NCI-H2081 (cell line): ENCODE measurements around the gene AURKB.
A peak's percentile ranks its signal among the peaks of the same experiment; 100 is the strongest.

ENCODE experiments used
- DNase-seq, 2 experiments: peaks; one replicate each; lab custom pipeline; 2025; lab: John Stamatoyannopoulos, UW

Gene AURKB

DNA sequence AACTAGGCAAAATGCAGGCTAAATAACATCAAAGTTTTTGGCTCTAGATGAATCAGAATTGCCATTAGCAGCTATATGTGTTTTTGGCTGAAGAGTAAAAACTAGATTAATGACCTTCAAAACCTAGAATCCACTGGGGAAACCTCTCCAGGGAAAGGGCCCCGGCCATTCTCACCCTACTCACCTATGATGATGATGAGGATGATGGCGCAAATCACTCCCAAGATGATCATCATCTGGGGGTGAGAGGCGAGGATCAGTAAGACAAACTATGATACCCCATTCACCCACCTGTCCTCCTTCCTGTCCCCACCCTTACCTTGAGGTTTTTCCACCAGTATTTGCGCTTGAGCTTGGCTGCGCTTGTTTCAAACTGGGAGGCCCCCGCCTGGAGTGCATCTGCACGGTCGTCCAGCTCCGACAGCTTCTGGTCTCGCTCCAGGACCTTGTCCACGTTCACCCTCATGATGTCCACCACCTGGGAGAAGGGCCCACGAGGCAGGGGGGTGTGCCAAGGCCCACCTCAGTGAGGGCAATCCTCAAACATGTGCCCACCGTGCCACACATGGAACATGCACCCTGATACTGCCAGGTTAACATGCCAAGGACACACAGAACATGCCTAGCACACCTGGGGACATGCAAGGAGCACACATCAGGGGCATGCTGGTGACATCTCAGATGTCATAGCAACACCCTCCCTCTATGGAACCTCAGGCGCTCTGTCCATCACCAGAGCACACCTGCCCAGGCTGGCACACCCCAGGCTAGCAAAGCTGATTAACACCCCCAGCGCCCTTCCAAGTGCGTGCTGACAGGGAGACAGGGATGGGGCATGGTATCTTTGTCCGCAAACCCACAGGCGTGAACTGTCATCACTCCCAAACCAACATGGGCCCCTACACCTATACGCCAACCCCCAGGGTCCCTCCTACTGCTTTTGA is 48.8 kb downstream of the AURKB start:
- no peak for DNase-seq

DNA sequence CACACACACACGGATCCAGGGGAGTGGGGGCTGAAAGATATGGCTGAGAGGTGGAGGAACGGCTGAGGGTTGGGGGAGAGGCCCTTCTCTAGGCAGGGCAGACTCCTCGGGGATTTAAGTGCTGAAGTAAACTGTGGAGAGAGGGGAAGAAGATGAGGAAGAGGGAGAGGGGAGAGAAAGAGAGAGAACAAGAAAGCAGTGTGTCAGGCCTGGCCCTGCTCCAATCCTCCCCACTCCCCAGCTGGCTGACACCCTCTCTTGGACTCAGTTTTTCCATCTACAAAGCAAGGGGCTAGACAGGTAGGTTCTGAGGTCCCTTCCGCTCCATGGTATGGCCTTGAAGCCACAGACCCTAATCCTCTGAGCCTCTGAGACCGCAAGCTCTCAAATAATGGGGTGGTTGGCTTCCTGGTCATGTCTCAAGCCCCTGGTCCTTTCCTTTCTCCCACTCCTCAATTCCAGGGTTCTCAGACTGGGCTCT is 49.6 kb downstream of the AURKB start:
- no peak for DNase-seq

DNA sequence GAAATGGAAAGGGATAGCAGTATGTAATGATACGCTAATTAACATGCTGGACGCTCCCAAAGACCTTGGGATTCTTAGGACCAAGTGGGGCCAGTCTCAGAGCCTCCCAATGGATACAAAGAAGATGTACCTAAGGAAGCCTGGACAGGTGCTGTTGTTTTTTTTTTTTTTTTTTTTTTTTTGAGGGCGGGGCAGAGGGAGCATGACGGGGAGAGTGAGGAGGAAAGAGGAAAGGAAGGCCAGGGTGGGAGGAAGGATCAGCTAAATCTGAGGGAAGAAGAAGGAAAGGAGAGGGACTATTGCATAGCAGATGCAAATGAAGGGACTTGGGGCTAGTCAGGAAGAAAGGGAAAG is 50.2 kb downstream of the AURKB start:
- no peak for DNase-seq

DNA sequence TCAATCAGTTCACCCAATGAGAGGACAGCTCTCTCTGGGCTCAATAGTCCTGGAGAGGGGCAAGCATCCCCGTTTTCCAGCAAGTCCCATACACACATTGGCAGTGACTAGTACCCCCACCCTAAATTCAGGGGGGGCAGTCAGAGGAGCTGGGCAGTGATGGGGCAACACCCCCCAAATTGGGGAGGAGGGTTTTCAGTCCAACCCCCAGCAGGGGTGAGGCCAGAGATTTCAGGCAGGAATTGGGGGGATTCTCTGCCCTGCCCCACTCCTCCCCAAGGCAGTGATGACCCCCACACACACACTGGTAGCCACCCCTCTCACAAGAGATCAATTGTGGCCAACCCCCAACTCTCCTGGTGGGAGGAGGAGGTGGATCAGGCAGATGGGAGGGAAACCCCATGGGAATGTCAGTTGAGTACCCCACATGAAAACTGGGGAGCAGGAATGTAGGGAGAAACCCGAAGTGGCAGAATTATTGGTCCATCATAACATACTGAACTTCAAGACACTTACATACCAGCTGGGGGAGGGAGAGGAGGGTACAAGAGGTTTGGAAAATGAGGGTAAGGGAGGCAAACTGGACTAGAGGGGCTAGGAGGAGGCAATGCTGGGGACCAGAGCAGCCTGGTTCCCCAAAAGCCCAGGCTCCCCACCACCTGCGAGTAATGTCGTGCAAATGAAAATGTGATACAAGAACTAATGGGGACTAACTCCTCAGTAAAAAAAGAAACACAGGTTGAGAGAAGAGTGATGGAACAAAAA is 50.7 kb downstream of the AURKB start:
- no peak for DNase-seq

DNA sequence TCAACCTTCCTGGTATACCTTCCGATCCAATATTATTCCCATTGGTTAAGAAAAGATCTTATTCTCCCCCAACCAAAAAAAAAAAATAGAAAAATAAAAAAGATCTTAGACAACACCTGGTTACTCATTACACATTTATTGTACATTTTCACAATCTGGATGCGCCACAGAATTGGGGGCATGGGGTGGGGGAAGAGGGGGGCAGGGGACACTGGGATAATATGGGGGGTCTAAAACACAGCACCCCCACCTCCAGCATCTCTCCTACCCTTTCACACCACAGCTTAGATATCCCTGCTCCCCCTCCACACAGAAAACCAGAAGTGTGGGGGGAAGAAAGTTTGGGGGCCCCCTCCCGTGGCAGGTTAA is 51.4 kb downstream of the AURKB start:
- DNase-seq, result no peak

DNA sequence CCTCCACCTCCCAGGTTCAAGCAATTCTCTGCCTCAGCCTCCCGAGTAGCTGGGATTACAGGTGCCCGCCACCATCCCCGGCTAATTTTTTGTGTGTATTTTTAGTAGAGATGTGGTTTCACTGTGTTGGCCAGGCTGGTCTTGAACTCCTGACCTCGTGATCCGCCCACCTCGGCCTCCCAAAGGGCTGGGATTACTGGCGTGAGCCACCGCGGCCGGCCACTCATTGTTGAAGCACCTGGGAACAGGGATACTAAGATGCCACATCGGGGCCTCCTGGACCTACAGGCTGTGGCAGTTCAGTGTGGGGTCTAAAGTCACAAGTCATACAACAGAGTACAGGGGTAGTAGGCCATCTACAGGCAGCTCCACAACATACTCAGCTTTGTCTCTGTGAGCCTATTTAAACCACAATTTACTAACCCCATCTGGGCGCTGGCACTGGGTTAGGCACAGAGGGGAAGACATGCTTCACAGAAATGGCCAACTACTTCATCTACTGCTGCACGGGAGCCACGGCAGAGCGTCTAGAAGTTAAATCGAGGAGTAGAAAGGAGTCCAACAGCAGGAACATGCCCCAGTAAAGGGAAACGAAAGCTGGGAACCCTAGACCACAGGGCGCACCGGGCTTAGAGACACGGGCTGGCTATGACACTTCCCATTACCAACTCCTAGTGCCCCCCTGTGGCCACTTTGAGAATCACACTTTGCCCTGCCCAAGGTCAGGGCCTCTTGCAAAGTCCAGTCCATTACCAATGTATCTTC is 51.9 kb downstream of the AURKB start:
- peak; percentile 47 to 48 for DNase-seq

DNA sequence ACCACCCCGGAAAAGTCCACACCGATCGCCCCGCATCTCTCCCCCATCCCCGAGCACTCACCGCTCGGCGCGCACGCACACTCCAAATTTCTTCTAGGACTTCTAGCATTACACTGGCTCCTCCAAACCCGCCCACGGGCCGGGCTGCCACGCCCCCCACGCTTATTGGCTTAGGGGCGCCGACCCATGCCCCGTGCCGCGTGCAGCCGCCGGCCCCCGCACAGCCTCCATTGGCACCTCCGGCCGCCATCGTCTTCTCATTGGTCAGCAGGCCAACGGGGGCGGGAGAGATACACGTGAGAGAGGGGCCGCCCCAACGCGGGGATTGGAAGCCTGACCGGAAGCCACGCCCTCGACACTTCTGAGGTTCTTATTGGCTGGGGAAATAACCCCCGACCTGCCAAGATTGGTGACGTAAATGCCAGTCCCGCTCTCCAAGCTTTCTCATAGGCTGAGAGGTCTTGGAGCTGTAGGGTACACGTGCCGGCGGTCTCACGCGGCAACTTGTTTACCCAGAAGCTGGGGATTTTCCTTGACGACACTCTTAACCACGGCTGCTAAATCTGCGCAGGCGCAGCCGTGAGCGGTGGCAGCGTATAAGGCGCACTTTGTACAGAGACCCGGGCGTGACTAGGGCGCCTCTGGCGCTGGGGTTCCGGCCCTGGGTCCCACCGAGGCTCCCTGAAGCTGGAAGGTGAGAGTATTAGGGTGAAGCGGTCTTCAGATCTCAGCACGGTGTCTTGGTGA is 54.0 kb downstream of the AURKB start:
- peak; percentile 98 to 99 for DNase-seq

DNA sequence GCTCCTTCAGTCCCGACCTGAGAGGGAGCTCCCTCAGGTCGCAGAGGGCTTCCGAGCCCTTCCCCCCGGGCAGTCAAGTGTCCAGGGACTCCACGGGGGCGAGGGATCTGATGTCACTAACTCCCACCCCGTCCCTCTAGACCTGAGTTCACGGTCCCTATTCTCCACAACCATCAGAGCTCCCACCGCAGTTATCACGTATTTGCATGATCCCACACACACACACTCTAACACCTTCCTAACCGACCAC is 54.5 kb downstream of the AURKB start:
- no peak for DNase-seq

DNA sequence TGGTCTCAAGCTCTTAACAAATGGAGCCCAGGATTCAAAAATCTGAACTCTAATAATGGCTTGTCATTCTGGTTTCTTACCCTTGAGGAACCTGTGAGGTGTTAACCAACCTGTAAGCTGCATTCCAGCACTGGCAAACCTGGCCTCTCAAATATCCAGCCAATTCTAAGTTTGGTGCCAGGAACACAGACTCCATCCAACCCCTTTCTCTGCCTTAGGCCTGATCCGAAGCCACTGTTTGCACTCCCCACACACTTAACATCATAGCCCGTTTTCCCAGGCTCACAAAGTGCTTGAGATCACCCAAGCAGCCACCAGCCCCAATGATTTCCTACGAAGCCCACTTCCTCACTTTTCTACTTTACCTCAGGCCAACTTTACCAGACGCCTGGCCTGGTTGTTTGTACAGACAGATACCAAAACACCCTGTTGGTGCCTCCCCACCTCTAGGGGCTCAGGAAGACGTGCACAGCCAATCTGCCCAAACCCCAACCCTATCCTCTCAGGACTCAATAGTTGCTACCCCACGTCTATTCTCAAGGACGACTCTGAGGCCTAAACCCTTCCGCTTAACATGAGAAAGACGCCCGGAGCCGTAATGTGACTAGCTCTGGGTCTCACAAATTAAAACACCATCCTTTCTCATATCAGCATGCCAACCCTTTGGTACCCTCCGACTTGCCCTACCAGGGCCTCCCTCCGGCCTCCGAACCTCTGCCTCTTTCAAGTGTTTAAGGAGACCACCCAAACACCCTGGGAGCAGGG is 55.0 kb downstream of the AURKB start:
- DNase-seq, result no peak
